H1 (cell line): ENCODE data around the gene CEBPE. TPM values are rescaled to one million over a fixed set of nuclear protein-coding genes. Genes with fewer than 3 reads are reported as not detected.

Experiments used
- CTCF ChIA-PET: fragments of 300-600 bp; sonication (Branson Sonifier 250); formaldehyde crosslinking; loops from one replicate; lab custom pipeline; 2021; ENCODE audit not compliant: partially characterized antibody; lab: Charles Lee
- POLR2A ChIA-PET: fragments of 300-600 bp; sonication (Branson Sonifier 250); formaldehyde crosslinking; loops from one replicate; lab custom pipeline; 2021; ENCODE audit warnings: inconsistent platforms; ENCODE audit not compliant: partially characterized antibody; lab: Charles Lee
- DNase-seq, 2 experiments: peaks; one replicate each; pipeline versions ENCODE4 v3.0.0 to v3.0.0-alpha.2; 2010 to 2022; ENCODE audit warnings: low spot score in 2 of 2, low read depth in 1 of 2, mixed read lengths in 1 of 2
- FAIRE-seq: peaks from 2 replicates; lab custom pipeline; 2011; peaks lifted over from hg19 to GRCh38; lab: Jason Lieb, UNC
- H2AFZ ChIP-seq: 2 replicates; pipeline ENCODE4 v1.8.1; 2012; ENCODE audit warnings: low read length, inconsistent platforms
- H2AK5ac ChIP-seq: 2 replicates; pipeline ENCODE4 v1.6.1; 2013; ENCODE audit warnings: low read depth, low read length
- H2BK120ac ChIP-seq: replicated peaks from 2 replicates; pipeline ENCODE3; 2013; ENCODE audit warnings: low read depth, low read length, inconsistent platforms
- H2BK12ac ChIP-seq: 2 replicates; pipeline ENCODE4 v1.6.1; 2013; ENCODE audit warnings: low read depth, low read length
- H2BK15ac ChIP-seq: 2 replicates; pipeline ENCODE4 v1.6.1; 2013; ENCODE audit warnings: low read length
- H2BK20ac ChIP-seq: 2 replicates; pipeline ENCODE4 v1.6.1; 2013; ENCODE audit warnings: low read length
- H2BK5ac ChIP-seq: 2 replicates; pipeline ENCODE4 v1.6.1; 2013; ENCODE audit warnings: low read depth, low read length
- H3K14ac ChIP-seq: 2 replicates; pipeline ENCODE4 v1.6.1; 2013; ENCODE audit warnings: inconsistent platforms; ENCODE audit not compliant: insufficient read length
- H3K18ac ChIP-seq: 2 replicates; pipeline ENCODE4 v1.6.1; 2013; ENCODE audit warnings: low read length; ENCODE audit errors: extremely low read depth
- H3K23ac ChIP-seq: 2 replicates; pipeline ENCODE4 v1.6.1; 2013; ENCODE audit warnings: inconsistent platforms; ENCODE audit not compliant: insufficient read length
- H3K23me2 ChIP-seq: 2 replicates; pipeline ENCODE4 v1.6.1; 2013; ENCODE audit warnings: low read depth, low read length
- H3K27ac ChIP-seq: 2 replicates; pipeline ENCODE4 v1.6.1; 2011; ENCODE audit warnings: low read depth, low read length, inconsistent platforms
- H3K27me3 ChIP-seq, 4 experiments: replicated peaks in 1 of 4; 1 replicate in 1 of 4; 2 replicates in 3 of 4; pipeline versions ENCODE4 v1.6.1 to v1.8.1; 2011 to 2013; ENCODE audit warnings: low read length in 3 of 4, mild to moderate bottlenecking in 3 of 4, inconsistent platforms in 2 of 4, mixed read lengths in 2 of 4, moderate library complexity in 1 of 4; ENCODE audit not compliant: control insufficient read depth in 3 of 4, insufficient read depth in 3 of 4; ENCODE audit errors: extremely low read depth in 1 of 4
- H3K36me3 ChIP-seq, 4 experiments: 2 replicates each; pipeline versions ENCODE4 v1.6.1 to v1.8.1; 2011 to 2013; ENCODE audit warnings: mild to moderate bottlenecking in 4 of 4, low read length in 3 of 4, moderate library complexity in 2 of 4, control low read depth in 1 of 4, inconsistent platforms in 1 of 4; ENCODE audit not compliant: insufficient read depth in 4 of 4, control insufficient read depth in 2 of 4
- H3K4ac ChIP-seq: replicated peaks from 2 replicates; pipeline ENCODE3; 2013; ENCODE audit warnings: low read length, low read depth, mixed read lengths, inconsistent platforms; ENCODE audit not compliant: insufficient read length
- H3K4me1 ChIP-seq, 4 experiments: replicated peaks in 1 of 4; 1 replicate in 1 of 4; 2 replicates in 3 of 4; pipeline versions ENCODE4 v1.6.1 to v1.8.1; 2011 to 2013; ENCODE audit warnings: low read length in 3 of 4, inconsistent platforms in 2 of 4, mixed read lengths in 1 of 4; ENCODE audit not compliant: insufficient read depth in 4 of 4, control insufficient read depth in 3 of 4
- H3K4me2 ChIP-seq, 2 experiments: 2 replicates each; pipeline versions ENCODE4 v1.6.1 to v1.8.1; 2011 to 2013; ENCODE audit warnings: low read depth in 2 of 2, low read length in 2 of 2, control low read depth in 1 of 2, inconsistent platforms in 1 of 2, mild to moderate bottlenecking in 1 of 2; ENCODE audit not compliant: insufficient read depth in 1 of 2
- H3K4me3 ChIP-seq, 4 experiments: fragments of 200-600, 300-600 bp in 1 of 4; sonication (generic), shearing (Covaris generic), sonication (Bioruptor Twin) in 1 of 4; 2 replicates each; pipeline versions ENCODE4 v1.5.1 to v1.8.1; 2011 to 2016; ENCODE audit warnings: low read length in 4 of 4, low read depth in 3 of 4, control low read depth in 2 of 4, inconsistent platforms in 2 of 4, mild to moderate bottlenecking in 2 of 4, mixed read lengths in 1 of 4, moderate library complexity in 1 of 4; ENCODE audit not compliant: insufficient read depth in 2 of 4; ENCODE audit errors: extremely low read depth in 1 of 4
- H3K56ac ChIP-seq: replicated peaks from 2 replicates; pipeline ENCODE3; 2013; ENCODE audit warnings: low read depth, mild to moderate bottlenecking, mixed read lengths, low read length, inconsistent platforms; ENCODE audit not compliant: insufficient read length
- H3K79me1 ChIP-seq: 2 replicates; pipeline ENCODE4 v1.6.1; 2013; ENCODE audit warnings: low read depth, low read length, control low read depth
- H3K79me2 ChIP-seq, 2 experiments: 2 replicates each; pipeline versions ENCODE4 v1.6.1 to v1.8.1; 2012 to 2013; ENCODE audit warnings: low read length in 2 of 2, mild to moderate bottlenecking in 2 of 2, inconsistent platforms in 1 of 2; ENCODE audit not compliant: insufficient read depth in 2 of 2, control insufficient read depth in 1 of 2
- H3K9ac ChIP-seq, 4 experiments: replicated peaks in 1 of 4; 1 replicate in 1 of 4; 2 replicates in 3 of 4; pipeline versions ENCODE4 v1.6.1 to v1.8.1; 2011 to 2013; ENCODE audit warnings: low read depth in 3 of 4, low read length in 3 of 4, control low read depth in 2 of 4, mild to moderate bottlenecking in 2 of 4, moderate library complexity in 2 of 4, inconsistent platforms in 1 of 4; ENCODE audit errors: extremely low read depth in 1 of 4
- H3K9me3 ChIP-seq, 2 experiments: 2 replicates each; pipeline versions ENCODE4 v1.6.1 to v1.8.1; 2012 to 2013; ENCODE audit warnings: mild to moderate bottlenecking in 2 of 2, moderate library complexity in 2 of 2, control low read depth in 1 of 2, inconsistent platforms in 1 of 2, low read depth in 1 of 2, low read length in 1 of 2, mixed read lengths in 1 of 2; ENCODE audit not compliant: insufficient read depth in 2 of 2
- H4K20me1 ChIP-seq, 2 experiments: replicated peaks in 1 of 2; 2 replicates each; pipeline versions ENCODE3 to v1.8.1; 2011 to 2013; ENCODE audit warnings: inconsistent platforms in 2 of 2, low read length in 2 of 2, mild to moderate bottlenecking in 1 of 2; ENCODE audit not compliant: insufficient read depth in 2 of 2, control insufficient read depth in 1 of 2
- H4K5ac ChIP-seq: 2 replicates; pipeline ENCODE4 v1.6.1; 2013; ENCODE audit warnings: low read length, low read depth, mixed read lengths, inconsistent platforms; ENCODE audit not compliant: insufficient read length
- H4K8ac ChIP-seq: 2 replicates; pipeline ENCODE4 v1.8.0; 2013; ENCODE audit warnings: mild to moderate bottlenecking, moderate library complexity, low read length, inconsistent platforms; ENCODE audit not compliant: insufficient read depth; ENCODE audit errors: extremely low read depth
- H4K91ac ChIP-seq: replicated peaks from 2 replicates; pipeline ENCODE3; 2013; ENCODE audit warnings: low read length, mixed read lengths, inconsistent platforms; ENCODE audit not compliant: insufficient read length
- ASH2L ChIP-seq: fragments of 200-600, 300-600 bp; sonication (generic); IDR thresholded peaks from one replicate; pipeline ENCODE4 v1.7.1; 2017; ENCODE audit warnings: low read length
- CHD1 ChIP-seq: IDR thresholded peaks from 2 replicates; pipeline ENCODE4 v1.6.1; 2012; ENCODE audit warnings: low read depth, low read length, improper control_type of control experiment
- EZH2 ChIP-seq: fragments of 200-600 bp; sonication (generic); IDR thresholded peaks from 2 replicates; pipeline ENCODE4 v1.7.1; 2012; ENCODE audit warnings: low read depth, mild to moderate bottlenecking, moderate library complexity, low read length, inconsistent platforms; ENCODE audit not compliant: severe bottlenecking
- HDAC6 ChIP-seq: IDR thresholded peaks from one replicate; pipeline ENCODE4 v1.7.1; 2012; ENCODE audit warnings: low read depth, mild to moderate bottlenecking, inconsistent platforms, low read length, moderate library complexity
- JUND ChIP-seq: IDR thresholded peaks from 2 replicates; pipeline ENCODE4 v1.6.1; 2011; ENCODE audit warnings: mild to moderate bottlenecking, improper control_type of control experiment, low read length
- KDM1A ChIP-seq: fragments of 200-600, 300-600 bp; sonication (generic); IDR thresholded peaks from 2 replicates; pipeline ENCODE4 v1.7.1; 2016; ENCODE audit warnings: mild to moderate bottlenecking, low read length, borderline replicate concordance
- NANOG ChIP-seq: IDR thresholded peaks from 2 replicates; pipeline ENCODE4 v1.6.1; 2011; ENCODE audit warnings: low read length, low read depth, mild to moderate bottlenecking, inconsistent platforms; ENCODE audit not compliant: insufficient read depth, poor library complexity, severe bottlenecking
- SIRT6 ChIP-seq: IDR thresholded peaks from one replicate; pipeline ENCODE4 v1.7.1; 2012; ENCODE audit warnings: low read length, inconsistent platforms
- SP1 ChIP-seq: IDR thresholded peaks from 2 replicates; pipeline ENCODE4 v1.6.1; 2011; ENCODE audit warnings: low read depth, low read length
- TAF7 ChIP-seq: optimal IDR thresholded peaks from 2 replicates; pipeline ENCODE3; 2011; ENCODE audit warnings: low read depth, mild to moderate bottlenecking, inconsistent platforms, low read length, moderate library complexity, borderline replicate concordance
- WGBS, 2 experiments: shearing (Covaris generic) in 1 of 2; methylation state at CpG; one replicate each; pipeline versions ENCODE4 v1.1.6 to v1.1.7; 2013 to 2015; ENCODE audit warnings: low lambda C conversion rate in 2 of 2, mixed read lengths in 2 of 2, inconsistent platforms in 1 of 2, low coverage in 1 of 2, missing lambda C conversion rate in 1 of 2; ENCODE audit not compliant: insufficient replicate concordance in 2 of 2, insufficient coverage in 1 of 2, insufficient read length in 1 of 2; ENCODE audit errors: extremely low coverage in 1 of 2, missing lambda C conversion rate in 1 of 2; 5-methylcytosine and 5-hydroxymethylcytosine counted together
- polyA plus RNA-seq, 7 experiments: library from polyadenylated mRNA; depleted of rRNA in 3 of 7; stranded (reverse) in 5 of 7; unstranded in 2 of 7; fragments of >200 nt in 5 of 7; fragments of 200-250 nt in 2 of 7; gene quantifications; 1 replicate in 5 of 7; 2 replicates in 1 of 7; 4 replicates in 1 of 7; pipeline versions ENCODE4 v1.2.1 to v1.2.3, GENCODE V29; 2011 to 2013; ENCODE audit warnings: missing spikeins in 2 of 7, mixed read lengths in 2 of 7
- total RNA-seq: library from RNA; stranded (reverse); fragmentation: NEBNext Ultra II Directional; extraction: Animal tissue kit (Norgen Biotek cat#: 25700); gene quantifications from 2 replicates; pipeline ENCODE4 v1.2.1, GENCODE V29; 2021
- TF ChIP-seq, protein P1 (sequence below): IDR thresholded peaks from 2 replicates; pipeline ENCODE4 v1.6.1; 2011; ENCODE audit warnings: low read depth, mild to moderate bottlenecking, low read length; ENCODE audit not compliant: insufficient read depth

CEBPE gene
- total and polyA plus RNA-seq, 2 of the 8 experiments (the other 6 are each of a cell fraction or from before 2014, with no cell fraction given), result 0.05 TPM; not detected in 1

DNA sequence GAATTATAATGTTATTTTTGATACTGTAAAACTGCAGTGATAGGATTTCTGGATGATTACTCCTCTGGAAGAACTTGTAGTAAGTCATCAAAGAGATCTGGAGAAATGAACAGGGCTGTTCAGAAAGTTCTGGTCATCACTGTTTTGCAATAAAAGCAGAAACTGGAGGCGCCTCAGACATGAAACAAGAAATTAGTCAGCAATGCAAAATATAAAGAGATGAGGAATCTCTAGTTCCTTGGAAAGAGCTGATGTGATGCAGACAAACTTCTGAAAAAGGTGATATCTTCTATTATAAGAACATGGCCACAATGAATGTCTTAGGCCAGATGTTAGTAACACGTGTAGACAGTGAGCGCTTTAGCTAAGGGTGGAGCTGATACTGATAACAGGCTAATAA, 33.6 kb downstream of the CEBPE start:
- Histone ChIP-seq H2BK120ac (no peak overlapping the region), H2BK5ac (no peak overlapping the region), H3K4me3 (no peak overlapping the region), H3K23me2 (no peaks in the 10 kb centered on the region), H4K5ac (no peak overlapping the region), H3K56ac (no peak overlapping the region), H3K23ac (no peak overlapping the region), H4K91ac (no peak overlapping the region), H3K9me3 (no peaks in the 10 kb centered on the region), H3K4ac (no peak overlapping the region), H2BK20ac (no peak overlapping the region), H3K27me3 (no peaks in the 10 kb centered on the region), H2AK5ac (no peak overlapping the region), H3K79me1 (no peaks in the 10 kb centered on the region), H2BK15ac (no peak overlapping the region), H3K36me3 (peaks cover 15 to 89% (median 56%) of the 10 kb centered on the region in 4 experiments), H2AFZ (no peak overlapping the region), H3K79me2 (peaks cover 0 to 8% of the 10 kb centered on the region in 2 experiments; a peak in 1 of 4 replicates), H3K18ac (no peak overlapping the region), H3K9ac (no peak overlapping the region), H4K20me1 (peaks cover 0 to under 1% of the 10 kb centered on the region in 2 experiments), H3K4me1 (no peaks in the 10 kb centered on the region), H3K14ac (no peak overlapping the region), H4K8ac (no peak overlapping the region), H3K4me2 (no peak overlapping the region), H2BK12ac (no peak overlapping the region), H3K27ac (no peak overlapping the region)
- ChIA-PET POLR2A (interaction anchor here (0.6 to 5.1 kb wide), 6 partner anchors 9 to 113 kb away, joined by 3 to 24 read pairs (median 4); partner anchors contain the start of genes ACIN1 and C14orf119), CTCF (interaction anchor here (0.8 to 3.8 kb wide), 7 partner anchors 8 to 89 kb away, joined by 3 to 18 read pairs (median 5); no protein-coding TSS in a partner anchor)
- DNase-seq (no peak), FAIRE-seq (no peak)
- no peak for TF ChIP-seq EZH2
- no peak for TF ChIP-seq NANOG
- TF ChIP-seq TAF7, result no peak
- TF ChIP-seq, protein P1, sequence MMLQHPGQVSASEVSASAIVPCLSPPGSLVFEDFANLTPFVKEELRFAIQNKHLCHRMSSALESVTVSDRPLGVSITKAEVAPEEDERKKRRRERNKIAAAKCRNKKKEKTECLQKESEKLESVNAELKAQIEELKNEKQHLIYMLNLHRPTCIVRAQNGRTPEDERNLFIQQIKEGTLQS, result no peak
- no peak for TF ChIP-seq ASH2L
- no peak for TF ChIP-seq SP1
- TF ChIP-seq JUND, result no peak
- no peak for TF ChIP-seq KDM1A
- TF ChIP-seq SIRT6, result no peak
- TF ChIP-seq HDAC6, result no peak
- no peak for TF ChIP-seq CHD1
- 97% methylated on average over 3 of the region's 3 CpGs; no CpG with 5 or more reads in 1 of the 2 experiments for WGBS, 2 experiments
